Chondrocyte (in vitro differentiated cells): ENCODE results near the gene DENND10. TPM values are rescaled to one million over a fixed set of nuclear protein-coding genes. Genes with fewer than 3 reads are reported as not detected.

Experiments used
- DNase-seq: peaks from one replicate; pipeline ENCODE4 v3.0.0; 2021; ENCODE audit warnings: mixed read lengths, low spot score
- H3K27ac Mint-ChIP-seq: one replicate; pipeline ENCODE4 v1.8.0; 2021; ENCODE audit warnings: mild to moderate bottlenecking, moderate library complexity, mixed read lengths; ENCODE audit not compliant: unreplicated experiment
- H3K27me3 Mint-ChIP-seq: 2 replicates; pipeline ENCODE4 v1.8.0; 2021; ENCODE audit warnings: low read depth, mixed read lengths
- H3K36me3 Mint-ChIP-seq: 2 replicates; pipeline ENCODE4 v1.8.0; 2021; ENCODE audit warnings: low read depth, mixed read lengths
- H3K4me1 Mint-ChIP-seq: 2 replicates; pipeline ENCODE4 v1.8.0; 2021; ENCODE audit warnings: low read depth, mild to moderate bottlenecking, mixed read lengths
- H3K4me3 Mint-ChIP-seq: one replicate; pipeline ENCODE4 v1.8.0; 2021; ENCODE audit warnings: mild to moderate bottlenecking, moderate library complexity, mixed read lengths; ENCODE audit not compliant: unreplicated experiment
- H3K9me3 Mint-ChIP-seq: 2 replicates; pipeline ENCODE4 v1.8.0; 2021; ENCODE audit warnings: low read depth, mixed read lengths
- total RNA-seq: library from RNA; stranded (reverse); gene quantifications from 3 replicates; pipeline ENCODE4 v1.2.1, GENCODE V29; 2021
- TF ChIP-seq, protein P1 (sequence below): fragments of 200-600 bp; sonication (generic); IDR thresholded peaks from 2 replicates; pipeline ENCODE4 v1.5.0; 2021; ENCODE audit warnings: antibody characterized with exemption, mild to moderate bottlenecking, moderate library complexity

The DENND10 gene
- total RNA-seq, 1 donor from 2014 or later: 43.0 TPM

DNA sequence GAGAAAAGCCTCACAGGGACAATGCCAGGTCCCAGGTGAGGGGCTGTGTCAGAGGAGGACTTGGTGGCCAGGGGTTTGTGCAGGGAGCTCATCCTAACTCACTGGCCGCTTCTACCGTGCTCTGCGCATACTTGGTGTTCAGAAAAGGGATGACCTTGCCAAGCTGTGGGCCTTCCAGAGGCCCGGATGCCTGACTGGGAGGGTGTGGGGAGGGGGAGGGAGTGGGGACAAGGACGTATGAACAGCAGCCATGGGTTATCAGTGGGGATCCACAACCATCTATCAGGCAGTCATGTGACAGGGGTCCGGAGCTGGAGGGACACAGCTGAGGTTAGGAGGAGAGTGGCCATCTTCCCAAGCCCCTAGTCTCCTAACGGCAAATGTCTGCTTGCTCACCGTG lies 55.4 kb downstream of the DENND10 start:
- DNase-seq: no peak
- Mint-ChIP-seq H3K36me3 (peaks cover 14% of the 10 kb centered on the region), H3K27me3 (no peaks in the 10 kb centered on the region), H3K4me1 (no peaks in the 10 kb centered on the region), H3K27ac (no peak overlapping the region), H3K4me3 (no peak overlapping the region), H3K9me3 (no peaks in the 10 kb centered on the region)
- TF ChIP-seq, protein P1, sequence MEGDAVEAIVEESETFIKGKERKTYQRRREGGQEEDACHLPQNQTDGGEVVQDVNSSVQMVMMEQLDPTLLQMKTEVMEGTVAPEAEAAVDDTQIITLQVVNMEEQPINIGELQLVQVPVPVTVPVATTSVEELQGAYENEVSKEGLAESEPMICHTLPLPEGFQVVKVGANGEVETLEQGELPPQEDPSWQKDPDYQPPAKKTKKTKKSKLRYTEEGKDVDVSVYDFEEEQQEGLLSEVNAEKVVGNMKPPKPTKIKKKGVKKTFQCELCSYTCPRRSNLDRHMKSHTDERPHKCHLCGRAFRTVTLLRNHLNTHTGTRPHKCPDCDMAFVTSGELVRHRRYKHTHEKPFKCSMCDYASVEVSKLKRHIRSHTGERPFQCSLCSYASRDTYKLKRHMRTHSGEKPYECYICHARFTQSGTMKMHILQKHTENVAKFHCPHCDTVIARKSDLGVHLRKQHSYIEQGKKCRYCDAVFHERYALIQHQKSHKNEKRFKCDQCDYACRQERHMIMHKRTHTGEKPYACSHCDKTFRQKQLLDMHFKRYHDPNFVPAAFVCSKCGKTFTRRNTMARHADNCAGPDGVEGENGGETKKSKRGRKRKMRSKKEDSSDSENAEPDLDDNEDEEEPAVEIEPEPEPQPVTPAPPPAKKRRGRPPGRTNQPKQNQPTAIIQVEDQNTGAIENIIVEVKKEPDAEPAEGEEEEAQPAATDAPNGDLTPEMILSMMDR: no peak

DNA sequence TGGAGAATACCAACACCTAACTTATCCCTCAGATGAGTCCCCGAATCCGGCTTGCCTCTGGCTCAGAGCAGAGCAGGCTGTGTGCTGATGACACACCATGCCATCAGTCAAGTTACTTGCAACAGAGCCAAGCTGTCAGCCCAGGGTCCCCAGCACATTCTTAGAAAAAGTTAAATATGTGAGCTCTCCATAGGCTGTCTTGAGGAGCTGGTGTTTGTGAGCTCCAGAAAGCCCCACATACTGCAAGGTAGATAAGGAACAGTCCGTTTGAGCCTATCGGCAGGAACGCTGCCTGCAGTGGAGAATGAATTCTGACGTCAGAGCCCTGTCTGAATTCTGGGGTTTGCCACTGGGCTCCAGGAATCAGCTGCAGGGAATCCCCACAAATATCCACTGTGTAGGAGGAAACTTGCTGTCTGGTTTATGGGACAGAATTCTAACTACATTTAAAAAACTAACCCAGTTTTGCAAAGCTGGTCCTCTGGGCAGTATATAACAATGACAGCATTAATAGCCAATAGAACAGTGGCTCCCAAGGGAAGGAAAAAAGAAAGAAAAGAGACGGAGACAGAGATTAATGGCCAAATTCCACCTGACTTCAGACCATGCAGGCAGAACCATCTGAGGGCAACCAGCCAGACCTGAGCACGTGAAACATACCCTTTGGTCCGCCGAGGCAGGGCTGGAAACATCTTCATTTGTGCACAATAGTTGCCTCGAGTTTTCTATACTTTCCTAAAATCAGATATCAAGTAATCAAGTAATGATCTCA lies 58.0 kb downstream of the DENND10 start:
- no peaks in the 10 kb centered on the region for H3K9me3 Mint-ChIP-seq
- H3K36me3 Mint-ChIP-seq: peaks cover 7% of the 10 kb centered on the region
- H3K27ac Mint-ChIP-seq: no peak overlapping the region
- H3K4me3 Mint-ChIP-seq: no peak overlapping the region
- TF ChIP-seq, protein P1: no peak
- no peak for DNase-seq
- peaks cover 11% of the 10 kb centered on the region for H3K4me1 Mint-ChIP-seq
- no peaks in the 10 kb centered on the region for H3K27me3 Mint-ChIP-seq

DNA sequence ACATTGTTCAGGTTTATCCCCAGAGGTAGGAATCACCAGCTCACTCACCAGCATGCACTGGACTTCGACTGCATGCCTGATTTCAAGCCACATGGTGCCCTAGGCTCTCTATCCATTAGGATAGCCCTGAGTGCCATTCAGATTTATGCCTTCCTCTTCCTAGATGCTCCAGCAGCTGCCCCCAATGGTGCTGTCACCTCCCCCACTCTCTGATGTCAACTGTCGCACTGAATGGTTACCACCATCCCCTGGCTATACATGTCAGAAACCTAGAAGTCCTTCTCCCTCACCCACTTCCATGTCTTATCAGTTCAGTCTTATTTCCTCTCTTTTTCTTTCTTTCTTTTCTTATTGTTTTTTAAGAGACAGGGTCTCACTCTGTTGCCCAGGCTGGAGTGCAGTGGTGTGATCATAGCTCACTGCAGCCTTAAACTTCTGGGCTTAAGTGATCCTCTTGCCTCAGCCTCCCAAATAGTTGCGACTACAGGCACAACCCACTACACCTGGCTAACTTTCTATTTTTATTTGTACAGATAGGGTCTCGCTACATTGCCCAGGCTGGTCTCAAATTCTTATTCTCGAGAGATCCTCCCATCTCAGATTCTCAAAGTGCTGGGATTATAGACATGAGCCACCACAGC lies 58.7 kb downstream of the DENND10 start:
- no peak overlapping the region for H3K4me3 Mint-ChIP-seq
- no peak overlapping the region for H3K27ac Mint-ChIP-seq

DNA sequence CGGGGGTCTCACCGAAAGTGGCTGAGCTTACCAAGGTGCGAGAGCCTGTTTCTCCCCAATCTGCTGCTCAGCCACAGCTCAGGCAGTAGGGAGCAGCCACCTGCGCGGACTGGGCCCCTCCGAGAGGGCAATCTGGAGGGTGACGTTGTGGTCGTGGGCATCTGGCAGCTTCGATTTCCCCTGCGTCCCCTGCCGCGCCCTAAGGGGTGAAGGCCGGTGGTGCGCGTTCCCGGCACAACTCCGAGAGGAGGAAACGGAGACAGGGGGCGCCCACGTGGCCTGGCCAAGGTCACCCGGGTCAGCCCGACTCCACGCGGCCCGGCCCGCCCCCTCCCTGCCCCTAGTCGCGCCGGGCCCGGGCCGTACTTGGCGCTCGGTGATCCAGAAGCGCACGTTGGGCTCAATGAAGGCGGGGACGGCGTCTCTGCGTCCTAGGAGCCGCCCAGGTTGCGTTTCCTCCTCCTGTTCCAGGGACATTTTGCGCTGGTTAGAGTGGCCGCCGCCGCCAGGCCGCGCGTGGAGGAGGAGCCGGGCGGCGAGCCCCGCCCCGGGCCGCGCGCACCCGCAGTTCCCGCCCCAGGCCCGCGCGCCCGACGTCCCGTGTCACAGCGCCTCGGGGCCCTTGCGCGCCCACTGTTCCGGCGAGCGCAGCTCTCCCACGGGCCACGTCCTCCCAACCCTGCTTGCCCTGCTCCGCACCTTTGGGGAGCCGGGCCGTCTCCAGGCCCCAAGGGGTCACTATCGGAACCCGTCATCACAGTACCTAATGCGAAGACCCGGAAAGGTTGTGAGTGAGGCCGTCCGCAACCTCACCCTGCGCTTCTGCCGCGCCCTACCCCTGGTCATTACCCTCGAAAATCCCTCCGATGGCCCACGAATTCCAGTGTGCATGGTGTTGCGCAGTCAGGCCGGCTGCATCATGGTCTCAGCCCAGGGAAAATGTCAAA lies 61.5 kb downstream of the DENND10 start, which contains the start of gene SFXN4:
TSS of gene SFXN4 (minus strand) at position 544 of the 947 bp plus-strand sequence. CDS start at position 477, 67 bp downstream.
- no peak for DNase-seq
- Mint-ChIP-seq H3K9me3 (no peaks in the 10 kb centered on the region), H3K27ac (peak within 1 kb of the TSS; percentile 85), H3K27me3 (no peaks in the 10 kb centered on the region), H3K36me3 (peaks cover 14% of the 10 kb centered on the region), H3K4me1 (peaks cover 11% of the 10 kb centered on the region), H3K4me3 (peak within 1 kb of the TSS; percentile 82)
- TF ChIP-seq, protein P1: peak; percentile 27

More for the DNA sequence above, 58.7 kb downstream of the DENND10 start:
- peaks cover 8% of the 10 kb centered on the region for H3K36me3 Mint-ChIP-seq
- TF ChIP-seq, protein P1: no peak
- H3K9me3 Mint-ChIP-seq: no peaks in the 10 kb centered on the region
- H3K27me3 Mint-ChIP-seq: no peaks in the 10 kb centered on the region
- peaks cover 11% of the 10 kb centered on the region for H3K4me1 Mint-ChIP-seq
- DNase-seq: no peak

DNA sequence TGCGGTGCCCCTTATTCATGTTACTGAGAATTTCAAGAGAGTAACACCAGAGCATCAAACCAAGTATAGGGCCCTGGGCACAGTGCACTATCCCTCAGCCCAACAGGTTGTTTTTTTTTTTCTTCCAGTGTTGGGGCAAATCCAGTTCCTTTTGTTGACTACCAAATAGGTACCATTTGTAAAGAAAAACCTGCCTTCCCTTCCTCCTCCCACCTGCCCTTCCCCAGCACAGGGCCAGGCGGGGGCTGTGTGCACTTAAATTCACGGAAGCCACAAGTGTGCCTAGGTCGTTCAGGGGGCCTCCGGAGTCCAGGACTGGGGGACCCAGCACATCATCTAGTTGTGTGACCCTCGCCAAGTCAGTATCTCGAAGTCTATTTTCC lies 62.2 kb downstream of the DENND10 start:
- H3K4me3 Mint-ChIP-seq: peak overlapping the region; percentile 82
- DNase-seq: no peak
- no peaks in the 10 kb centered on the region for H3K9me3 Mint-ChIP-seq
- H3K27ac Mint-ChIP-seq: peak overlapping the region; percentile 85
- peaks cover 11% of the 10 kb centered on the region for H3K4me1 Mint-ChIP-seq
- no peaks in the 10 kb centered on the region for H3K27me3 Mint-ChIP-seq
- peaks cover 15% of the 10 kb centered on the region for H3K36me3 Mint-ChIP-seq
- TF ChIP-seq, protein P1: no peak
